ENCODE results near the gene NR4A1. TPM values are rescaled to one million over a fixed set of nuclear protein-coding genes. Genes with fewer than 3 reads are reported as not detected.

The NR4A1 gene
- total and polyA plus RNA-seq, 9 of the 15 experiments (the other 6 are each of a cell fraction or from before 2014, with no cell fraction given): 0.07 to 4.7 (median 1.9) TPM; not detected in 1

DNA sequence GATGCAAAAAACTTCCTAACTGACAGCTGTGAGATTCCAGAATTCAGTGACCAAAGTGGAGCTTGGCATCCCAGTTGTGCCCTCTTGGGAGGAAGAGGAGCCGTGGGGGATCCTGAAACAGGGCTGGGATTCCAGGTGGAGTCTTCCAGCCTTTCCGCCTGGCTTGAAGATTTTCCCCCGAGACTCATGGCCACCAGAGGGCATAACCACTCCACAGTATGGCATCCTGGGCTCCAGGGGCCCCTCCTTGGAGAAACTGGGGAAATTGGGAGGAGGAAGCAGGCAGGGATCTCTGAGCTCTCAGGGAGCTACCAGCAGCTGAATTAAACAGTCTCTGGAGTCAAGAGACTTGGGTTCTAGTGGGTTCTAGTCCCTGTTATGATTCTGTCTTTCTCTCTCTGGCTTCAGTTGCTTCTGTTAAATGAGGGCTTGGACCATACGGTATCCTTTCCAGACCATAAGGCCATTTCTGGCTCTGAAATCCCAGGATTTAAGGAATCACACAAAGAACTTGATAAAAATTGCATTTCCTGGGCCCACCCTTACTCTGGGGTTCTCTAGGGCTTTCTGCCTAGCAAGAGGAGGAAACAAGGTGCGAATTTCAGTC is 47.1 kb upstream of the NR4A1 start (continued):
- TF ChIP-seq ZC3H4 (CRISPR knock-in tag; IDR thresholded peaks at IDR 0.05; ENCODE audit: borderline replicate concordance) (no peak), RAD21 (CRISPR knock-in tag; conservative IDR thresholded peaks at IDR 0.05 in 1 of 2, IDR thresholded peaks at IDR 0.05 in 1 of 2) (peak; percentile 93 to 94), CBX3 (IDR thresholded peaks at IDR 0.05; ENCODE audit: borderline replicate concordance in 1 of 2, low read length in 2 of 2) (no peak), NFRKB (IDR thresholded peaks at IDR 0.05; ENCODE audit: low read depth) (no peak), ESRRA (IDR thresholded peaks at IDR 0.05; ENCODE audit: borderline replicate concordance, low read depth) (no peak), SP1 (CRISPR knock-in tag; IDR thresholded peaks at IDR 0.05) (peak; percentile 44; the same call in 1 of the 2 replicates), NFATC3 (IDR thresholded peaks at IDR 0.05) (no peak), DACH1 (IDR thresholded peaks at IDR 0.05; ENCODE audit: partially characterized antibody) (no peak)
- TF ChIP-seq, protein P1, sequence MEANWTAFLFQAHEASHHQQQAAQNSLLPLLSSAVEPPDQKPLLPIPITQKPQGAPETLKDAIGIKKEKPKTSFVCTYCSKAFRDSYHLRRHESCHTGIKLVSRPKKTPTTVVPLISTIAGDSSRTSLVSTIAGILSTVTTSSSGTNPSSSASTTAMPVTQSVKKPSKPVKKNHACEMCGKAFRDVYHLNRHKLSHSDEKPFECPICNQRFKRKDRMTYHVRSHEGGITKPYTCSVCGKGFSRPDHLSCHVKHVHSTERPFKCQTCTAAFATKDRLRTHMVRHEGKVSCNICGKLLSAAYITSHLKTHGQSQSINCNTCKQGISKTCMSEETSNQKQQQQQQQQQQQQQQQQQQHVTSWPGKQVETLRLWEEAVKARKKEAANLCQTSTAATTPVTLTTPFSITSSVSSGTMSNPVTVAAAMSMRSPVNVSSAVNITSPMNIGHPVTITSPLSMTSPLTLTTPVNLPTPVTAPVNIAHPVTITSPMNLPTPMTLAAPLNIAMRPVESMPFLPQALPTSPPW (CRISPR knock-in tag; IDR thresholded peaks at IDR 0.05): peak; percentile 84
- TF ChIP-seq, protein P2, sequence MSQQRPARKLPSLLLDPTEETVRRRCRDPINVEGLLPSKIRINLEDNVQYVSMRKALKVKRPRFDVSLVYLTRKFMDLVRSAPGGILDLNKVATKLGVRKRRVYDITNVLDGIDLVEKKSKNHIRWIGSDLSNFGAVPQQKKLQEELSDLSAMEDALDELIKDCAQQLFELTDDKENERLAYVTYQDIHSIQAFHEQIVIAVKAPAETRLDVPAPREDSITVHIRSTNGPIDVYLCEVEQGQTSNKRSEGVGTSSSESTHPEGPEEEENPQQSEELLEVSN (IDR thresholded peaks at IDR 0.05; ENCODE audit: borderline replicate concordance in 1 of 2, extremely low read depth in 1 of 2, insufficient read depth in 1 of 2, insufficient read length in 1 of 2, low read depth in 1 of 2, low read length in 1 of 2, poor library complexity in 1 of 2, severe bottlenecking in 1 of 2): no peak

Measured in K562 (cell line).